Stimulated activated CD4-positive, alpha-beta T cell treated with anti-CD3 and anti-CD28 coated beads, Interleukin-4, amount 100 ng/mL, for 48 hours (primary cell): ENCODE results near the gene CAB39L.

Source experiments
- DNase-seq, 2 donors: peaks; one replicate each; pipeline ENCODE4 v3.0.0-alpha.2; 2020; ENCODE audit warnings: low read depth in 2 of 2

Gene CAB39L

DNA sequence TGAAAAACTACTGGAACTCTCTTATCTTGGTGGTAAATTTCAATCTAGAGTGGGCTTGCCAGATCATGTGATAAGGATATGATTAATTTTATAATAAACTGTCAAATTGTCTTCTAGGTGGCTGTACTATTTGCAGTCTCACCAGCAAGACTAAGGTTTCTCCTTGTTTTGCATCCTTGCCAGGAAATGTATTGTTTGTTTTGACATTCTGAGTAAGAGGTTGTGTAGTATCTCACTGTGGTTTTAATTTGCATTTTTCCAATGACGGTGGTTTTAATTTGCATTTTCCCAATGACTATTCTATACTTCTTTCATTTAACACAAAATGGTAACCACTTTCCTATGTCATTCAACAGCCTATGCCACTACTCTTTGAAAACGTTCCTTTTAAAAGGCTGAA, 2.0 kb downstream of the CAB39L start:
- no peak for DNase-seq

DNA sequence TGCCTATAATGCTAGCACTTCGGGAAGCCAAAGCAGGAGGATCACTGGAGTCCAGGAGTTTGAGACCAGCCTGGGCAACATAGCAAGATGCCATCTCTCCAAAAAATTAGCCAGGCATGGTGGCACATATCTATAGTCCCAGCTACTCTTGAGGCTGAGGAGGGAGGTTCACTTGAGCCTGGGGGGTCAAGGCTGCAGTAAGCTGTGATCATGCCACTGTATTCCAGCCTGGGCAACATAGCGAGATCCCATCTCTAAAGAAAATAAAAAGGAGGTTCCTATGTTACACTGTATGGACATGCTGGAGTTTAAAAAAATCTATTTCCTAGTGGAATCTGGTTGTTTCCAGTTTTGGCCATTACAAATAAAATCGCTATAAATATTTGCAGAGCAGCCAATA, 2.6 kb downstream of the CAB39L start:
- no peak for DNase-seq

DNA sequence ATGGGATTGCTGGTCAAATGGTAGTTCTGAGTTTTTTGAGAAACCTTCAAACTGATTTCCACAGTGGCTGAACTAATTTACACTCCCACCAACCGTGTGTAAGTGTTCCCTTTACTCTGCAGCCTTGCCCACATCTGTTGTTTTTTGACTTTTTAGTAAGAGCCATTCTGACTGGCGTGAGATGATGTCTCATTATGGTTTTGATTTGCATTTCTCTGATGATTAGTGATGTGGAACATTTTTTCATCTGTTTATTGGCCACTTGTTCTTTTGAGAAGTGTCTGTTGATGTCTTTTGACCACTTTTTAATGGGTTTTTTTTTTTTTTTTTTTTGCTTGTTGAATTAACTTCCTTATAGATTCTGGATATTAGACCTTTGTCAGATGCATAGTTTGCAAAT, 4.3 kb downstream of the CAB39L start:
- DNase-seq, result no peak

GRCh38 chr13:49437705-49438104, 6.2 kb downstream of the CAB39L start:
- no peak for DNase-seq

DNA sequence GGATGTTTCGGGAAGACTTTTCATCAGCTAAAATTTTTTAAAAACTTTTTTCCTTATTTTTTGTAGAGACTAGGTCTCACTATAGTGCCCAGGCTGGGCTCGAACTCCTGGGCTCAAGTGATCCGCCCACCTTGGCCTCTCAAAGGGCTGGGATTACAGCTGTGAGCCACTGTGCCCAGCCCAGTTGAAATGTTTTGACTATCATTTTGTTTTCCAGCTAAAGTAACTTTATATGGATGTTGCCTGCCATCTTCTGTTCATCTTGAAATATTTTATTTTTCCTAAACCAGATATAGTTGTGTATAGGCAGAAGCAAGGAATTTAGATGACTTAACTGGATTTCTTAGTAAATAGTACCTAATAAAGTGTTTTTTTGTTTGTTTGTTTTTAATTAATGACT, 7.0 kb downstream of the CAB39L start:
- DNase-seq, result no peak

GRCh38 chr13:49435992-49436391, 7.9 kb downstream of the CAB39L start:
- no peak for DNase-seq

GRCh38 chr13:49429121-49429520, 14.7 kb downstream of the CAB39L start:
- no peak for DNase-seq

GRCh38 chr13:49428041-49428763, 15.7 kb downstream of the CAB39L start:
- no peak for DNase-seq

DNA sequence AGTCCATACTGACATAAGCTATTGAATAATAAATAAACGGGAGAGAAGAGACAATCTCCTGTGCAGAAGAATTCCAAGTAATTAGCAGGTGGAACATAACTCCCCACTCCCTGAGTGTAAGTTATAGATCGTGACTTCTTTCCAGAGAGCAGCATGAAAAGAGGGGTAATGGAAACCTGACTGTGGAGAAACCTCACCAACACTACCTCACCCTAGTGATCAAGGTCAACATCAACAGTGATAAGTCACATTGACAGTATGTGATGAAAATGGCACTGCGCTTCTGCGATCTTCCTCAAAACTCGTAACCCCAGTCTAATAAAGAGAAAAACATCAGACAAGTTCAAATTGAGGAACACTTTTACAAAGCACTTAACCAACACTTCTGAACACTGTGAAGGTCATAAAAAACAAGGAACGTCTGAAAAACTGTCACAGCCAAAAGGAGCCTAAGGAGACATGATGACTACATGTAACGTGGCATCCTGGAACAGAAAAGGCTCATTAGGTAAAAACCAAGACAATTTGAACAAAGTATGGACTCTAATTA, 19.8 kb downstream of the CAB39L start:
- no peak for DNase-seq

DNA sequence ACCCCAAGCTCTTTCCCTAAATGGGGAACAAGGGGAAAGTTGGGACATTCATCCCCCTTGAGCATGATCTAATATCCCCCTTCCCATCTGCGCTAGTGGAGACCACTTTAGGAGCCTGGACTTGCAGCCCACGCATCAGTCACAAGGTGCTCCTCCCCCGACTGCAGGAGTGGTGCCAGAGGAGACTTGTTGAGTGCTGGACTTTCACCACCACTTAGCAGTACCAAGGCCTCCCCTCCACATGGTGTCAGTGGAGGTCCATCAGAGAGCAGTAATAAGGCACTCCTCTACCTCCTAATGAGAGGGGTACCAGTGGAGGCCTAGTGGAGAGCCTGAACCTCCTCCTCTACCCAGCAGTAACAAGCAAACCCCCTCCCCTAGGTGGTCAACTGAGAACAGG, 22.5 kb downstream of the CAB39L start:
- DNase-seq, result peak in 1 of 2 donors; percentile 7

DNA sequence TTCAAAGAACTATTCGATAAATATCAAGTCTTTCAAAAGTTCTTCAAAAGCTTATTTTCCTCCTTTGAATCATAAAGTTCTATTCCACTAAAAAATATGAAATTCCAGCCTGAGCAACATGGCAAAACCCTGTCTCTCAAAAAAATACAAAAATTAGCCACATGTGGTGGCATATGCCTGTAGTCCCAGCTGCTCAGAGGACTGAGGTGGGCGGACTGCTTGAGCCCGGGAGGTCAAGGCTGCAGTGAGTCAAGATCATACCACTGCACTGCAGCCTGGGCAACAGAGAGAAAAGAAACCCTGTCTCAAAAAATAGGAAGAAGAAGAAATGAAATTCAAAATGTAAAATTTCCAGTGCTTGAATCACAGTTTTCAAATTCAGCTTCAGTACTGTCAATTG, 24.6 kb downstream of the CAB39L start:
- no peak for DNase-seq

GRCh38 chr13:49418206-49418605, 25.7 kb downstream of the CAB39L start:
- no peak for DNase-seq

- DNase-seq, result no peak
Observed at GRCh38 chr13:49417161-49417560, 26.7 kb downstream of the CAB39L start.

GRCh38 chr13:49412749-49413148, 31.1 kb downstream of the CAB39L start:
- DNase-seq, result no peak

DNA sequence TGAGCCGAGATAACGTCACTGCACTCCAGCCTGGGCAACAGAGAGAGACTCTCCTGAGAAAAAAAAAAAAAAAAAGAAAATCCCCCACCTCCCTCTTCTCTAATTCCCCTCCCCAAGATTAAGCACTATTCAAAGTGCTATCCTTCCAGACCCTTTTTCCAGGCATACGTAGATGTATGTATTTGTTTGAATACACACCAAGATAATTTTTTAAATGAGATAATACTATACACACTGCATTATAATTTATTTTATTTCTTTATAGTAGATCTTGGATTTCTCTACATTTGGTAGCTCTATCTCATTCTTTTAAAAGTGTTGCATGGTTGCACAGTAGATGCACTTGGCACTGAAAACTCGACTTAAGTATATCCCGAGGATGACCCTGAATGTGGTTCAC, 32.5 kb downstream of the CAB39L start:
- no peak for DNase-seq

DNA sequence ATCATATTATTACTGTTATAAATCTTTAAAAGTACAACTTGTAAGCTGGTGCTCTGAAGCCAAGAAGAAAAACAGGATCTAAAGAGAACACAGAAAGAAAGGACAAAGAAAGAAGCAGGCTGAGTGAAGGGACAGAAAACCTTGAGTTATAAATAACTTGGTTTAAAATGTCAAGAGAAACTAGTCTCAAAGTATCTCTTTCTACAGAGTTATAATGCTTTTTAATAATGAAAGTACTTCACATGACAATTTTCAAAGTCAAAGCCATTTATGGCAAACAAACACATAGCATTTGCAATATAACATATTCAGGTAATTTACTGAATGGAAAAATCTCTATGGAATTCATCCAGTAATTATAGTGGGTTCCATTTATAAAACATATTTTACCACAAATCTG, 33.4 kb downstream of the CAB39L start:
- DNase-seq, result no peak

- no peak for DNase-seq
Observed at GRCh38 chr13:49410006-49410405, 33.9 kb downstream of the CAB39L start.

DNA sequence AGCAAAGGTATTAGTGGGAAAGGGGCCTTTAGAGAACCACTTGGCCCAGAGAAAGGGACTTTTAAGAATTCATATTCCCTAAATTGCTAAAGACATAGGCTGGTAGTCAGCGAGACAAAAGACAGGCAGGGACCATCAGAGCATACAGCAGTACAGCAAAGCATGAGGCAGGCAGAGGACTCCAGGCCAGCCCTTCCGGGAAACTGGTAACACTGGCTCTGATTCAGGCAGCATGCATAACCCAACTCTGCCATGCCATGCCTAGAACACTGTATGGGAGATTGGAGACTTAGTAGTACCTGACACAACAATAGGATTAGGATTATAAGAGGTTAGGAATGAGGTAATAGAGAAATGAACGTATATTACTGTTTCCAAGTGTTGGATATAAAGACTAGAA, 34.9 kb downstream of the CAB39L start:
- DNase-seq, result no peak

DNA sequence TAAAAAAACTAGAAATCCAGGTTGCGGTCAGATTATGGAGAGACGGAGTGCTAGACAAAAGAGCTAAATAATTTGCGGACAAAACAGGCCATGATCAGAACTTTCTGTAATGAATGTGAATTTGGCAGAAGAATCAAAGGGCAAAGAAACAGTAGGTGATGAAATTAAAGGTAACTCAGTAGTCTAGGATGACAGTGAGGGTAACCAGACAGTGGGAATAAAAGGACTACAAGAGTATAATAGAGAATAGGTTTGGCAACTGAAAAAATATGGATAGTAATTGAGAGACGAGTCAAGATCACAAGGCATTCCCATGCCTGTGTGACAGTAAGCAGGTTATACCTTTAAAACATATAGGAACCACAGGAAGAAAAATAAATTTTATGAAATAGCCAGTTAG, 35.9 kb downstream of the CAB39L start:
- no peak for DNase-seq

- no peak for DNase-seq
Observed at GRCh38 chr13:49407068-49407467, 36.8 kb downstream of the CAB39L start.

- no peak for DNase-seq
Observed at GRCh38 chr13:49404703-49405020, 39.2 kb downstream of the CAB39L start.

DNA sequence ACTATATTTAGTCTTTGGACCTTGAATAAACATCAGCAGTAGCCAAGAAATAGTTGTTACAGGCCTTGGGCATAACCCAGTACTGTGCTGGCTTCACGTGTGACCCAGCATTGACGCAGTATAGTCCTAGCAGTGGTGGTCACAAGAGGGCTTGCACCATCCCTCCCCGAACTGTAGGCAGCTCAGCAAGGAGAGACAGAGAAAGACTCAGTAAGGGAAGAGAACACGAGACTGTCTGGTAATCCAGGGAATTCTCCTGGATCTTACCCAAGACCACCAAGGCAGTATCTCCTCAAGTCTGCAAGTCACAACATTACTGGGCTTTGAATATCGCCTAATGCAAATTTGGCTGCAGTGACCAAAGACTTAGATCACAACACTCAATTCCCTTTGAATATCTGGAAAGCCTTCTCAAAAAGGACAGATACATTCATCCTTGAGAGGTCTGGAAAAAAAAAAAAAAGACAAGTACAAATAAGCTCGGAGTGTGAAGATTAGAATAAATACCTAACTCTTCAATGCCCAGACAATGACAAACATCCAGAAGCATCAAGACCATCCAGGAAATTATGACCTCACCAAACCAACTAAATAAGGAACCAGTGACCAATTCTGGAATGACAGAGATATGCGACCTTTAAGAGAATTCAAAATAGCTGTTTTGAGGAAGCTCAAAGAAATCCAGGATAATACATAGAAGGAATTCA, 39.7 kb downstream of the CAB39L start:
- no peak for DNase-seq
